Mucosa of descending colon (tissue), 3 donors: ENCODE results near the gene IGF2BP2. TPM values are rescaled to one million over a fixed set of nuclear protein-coding genes. Genes with fewer than 3 reads are reported as not detected.

ENCODE experiments used
- ATAC-seq: fragments of 200-7000 bp; cut with Tn5 transposase; one replicate; pipeline ENCODE4 v1.9.1; 2020; ENCODE audit warnings: mild to moderate bottlenecking, moderate library complexity
- DNase-seq, 3 donors: peaks; one replicate each; pipeline ENCODE4 v3.0.0-alpha.2; 2020
- H3K36me3 ChIP-seq: fragments of 200-600 bp; one replicate; pipeline ENCODE4 v1.8.0; 2021; ENCODE audit warnings: low read depth, mild to moderate bottlenecking
- H3K4me1 ChIP-seq: fragments of 200-600 bp; one replicate; pipeline ENCODE4 v1.8.0; 2021; ENCODE audit warnings: low read depth, mild to moderate bottlenecking
- H3K4me3 ChIP-seq: fragments of 200-600 bp; one replicate; pipeline ENCODE4 v1.8.0; 2021; ENCODE audit warnings: mild to moderate bottlenecking
- H3K9me3 ChIP-seq: fragments of 200-600 bp; one replicate; pipeline ENCODE4 v1.8.0; 2021; ENCODE audit warnings: mild to moderate bottlenecking
- CTCF ChIP-seq: fragments of 200-600 bp; IDR thresholded peaks from one replicate; pipeline ENCODE4 v1.8.0; 2022; ENCODE audit warnings: antibody characterized with exemption, mild to moderate bottlenecking
- intact Hi-C, 2 donors: fragments of 100-400 bp; cut with DNase I in 1 of 2; cut with micrococcal nuclease in 1 of 2; formaldehyde crosslinking; loops; one replicate each; pipeline versions ENCODE4 v1.11.0 to v1.11.1; 2022; cut with DNase I, micrococcal nuclease
- total RNA-seq, 3 donors: library from RNA; stranded (reverse); fragmentation: NEBNext Ultra II Directional in 2 of 3; extraction: Animal tissue kit (Norgen Biotek cat#: 25700) in 2 of 3; gene quantifications; one replicate each; pipeline versions ENCODE4 v1.2.1 to v1.2.4, GENCODE V29; 2021 to 2023
- donor health status: DM: no; HTN: no; CAD: no; lungs with moderate emphysema.
- donor health status: DM: no; HTN: no; CAD: no.
- donor health status: DM: no; HTN: yes; CAD: no.

The IGF2BP2 gene
- total RNA-seq, 3 donors from 2014 or later: 26.7 to 67.4 (median 42.1) TPM

- DNase-seq: peak in 1 of 3 donors; percentile 57
- peak; percentile 97 for ATAC-seq
- intact Hi-C loops: no loop called here
Measured at GRCh38 chr3:185796431-185797107, 28.3 kb downstream of the IGF2BP2 start.

GRCh38 chr3:185793381-185793780 lies 31.5 kb downstream of the IGF2BP2 start:
- ATAC-seq (no peak), DNase-seq (no peak)
- Histone ChIP-seq H3K4me1 (peaks cover 5% of the 10 kb centered on the region), H3K4me3 (no peak overlapping the region), H3K9me3 (no peaks in the 10 kb centered on the region), H3K36me3 (no peaks in the 10 kb centered on the region)
- intact Hi-C loops: no loop called here
- TF ChIP-seq CTCF: no peak

More at GRCh38 chr3:185796431-185797107, 28.3 kb downstream of the IGF2BP2 start:
- Histone ChIP-seq H3K4me1 (peaks cover 5% of the 10 kb centered on the region), H3K4me3 (no peak overlapping the region), H3K9me3 (no peaks in the 10 kb centered on the region), H3K36me3 (no peaks in the 10 kb centered on the region)
- TF ChIP-seq CTCF: no peak

GRCh38 chr3:185792955-185793354 lies 31.9 kb downstream of the IGF2BP2 start:
- H3K9me3 ChIP-seq: no peaks in the 10 kb centered on the region
- intact Hi-C loops: no loop called here
- no peak overlapping the region for H3K4me3 ChIP-seq
- H3K4me1 ChIP-seq: peaks cover 5% of the 10 kb centered on the region
- ATAC-seq: peak; percentile 64
- no peak for TF ChIP-seq CTCF
- H3K36me3 ChIP-seq: no peaks in the 10 kb centered on the region
- DNase-seq: no peak

GRCh38 chr3:185789891-185790830 lies 34.7 kb downstream of the IGF2BP2 start:
- peaks cover 2% of the 10 kb centered on the region for H3K4me1 ChIP-seq
- peak; percentile 64 for ATAC-seq
- no peaks in the 10 kb centered on the region for H3K9me3 ChIP-seq
- no peak for DNase-seq
- intact Hi-C loops: no loop called here
- H3K4me3 ChIP-seq: no peak overlapping the region
- no peak for TF ChIP-seq CTCF
- H3K36me3 ChIP-seq: no peaks in the 10 kb centered on the region

GRCh38 chr3:185789134-185789533 lies 35.7 kb downstream of the IGF2BP2 start:
- DNase-seq: no peak
- intact Hi-C loops: no loop called here
- ATAC-seq: no peak
- H3K4me3 ChIP-seq: no peak overlapping the region
- no peaks in the 10 kb centered on the region for H3K36me3 ChIP-seq
- TF ChIP-seq CTCF: no peak
- peaks cover 2% of the 10 kb centered on the region for H3K4me1 ChIP-seq
- H3K9me3 ChIP-seq: no peaks in the 10 kb centered on the region
